OCI-LY1 (cell line): Measurements from ENCODE around the gene SH3RF3.

ENCODE experiments used
- EZH2 ChIP-seq: fragments of 200-600 bp; sonication (generic), shearing (Covaris generic); IDR thresholded peaks from 2 replicates; pipeline ENCODE4 v1.8.0; 2017; ENCODE audit warnings: borderline replicate concordance, mixed run types, mild to moderate bottlenecking, antibody characterized with exemption, low read length, moderate library complexity, mixed read lengths
- TF ChIP-seq, protein P1 (sequence below): fragments of 200-600 bp; sonication (generic), shearing (Covaris generic); IDR thresholded peaks from 2 replicates; pipeline ENCODE4 v1.5.1; 2017; ENCODE audit warnings: mild to moderate bottlenecking, antibody characterized with exemption, low read length, moderate library complexity, mixed read lengths

DNA sequence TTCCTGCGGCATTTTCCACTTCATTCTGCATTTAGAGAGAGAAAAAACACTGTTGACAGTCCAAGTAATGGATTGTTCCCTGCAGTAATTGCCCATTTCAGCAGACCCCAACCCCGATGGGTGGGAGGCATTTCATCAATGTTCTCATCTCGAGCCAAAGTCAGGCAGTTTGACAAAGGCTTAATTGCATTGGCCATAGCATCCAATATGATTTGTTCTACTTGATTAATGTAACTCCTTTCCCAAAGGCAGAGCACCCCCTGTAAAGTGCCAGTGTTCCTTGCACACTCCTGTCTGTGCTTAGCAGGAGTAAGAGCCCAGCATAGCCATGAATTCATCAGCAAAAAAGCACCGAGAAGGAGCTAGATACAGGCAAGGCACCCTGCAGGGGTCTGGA lies 310.4 kb downstream of the SH3RF3 start:
- TF ChIP-seq, protein P1, sequence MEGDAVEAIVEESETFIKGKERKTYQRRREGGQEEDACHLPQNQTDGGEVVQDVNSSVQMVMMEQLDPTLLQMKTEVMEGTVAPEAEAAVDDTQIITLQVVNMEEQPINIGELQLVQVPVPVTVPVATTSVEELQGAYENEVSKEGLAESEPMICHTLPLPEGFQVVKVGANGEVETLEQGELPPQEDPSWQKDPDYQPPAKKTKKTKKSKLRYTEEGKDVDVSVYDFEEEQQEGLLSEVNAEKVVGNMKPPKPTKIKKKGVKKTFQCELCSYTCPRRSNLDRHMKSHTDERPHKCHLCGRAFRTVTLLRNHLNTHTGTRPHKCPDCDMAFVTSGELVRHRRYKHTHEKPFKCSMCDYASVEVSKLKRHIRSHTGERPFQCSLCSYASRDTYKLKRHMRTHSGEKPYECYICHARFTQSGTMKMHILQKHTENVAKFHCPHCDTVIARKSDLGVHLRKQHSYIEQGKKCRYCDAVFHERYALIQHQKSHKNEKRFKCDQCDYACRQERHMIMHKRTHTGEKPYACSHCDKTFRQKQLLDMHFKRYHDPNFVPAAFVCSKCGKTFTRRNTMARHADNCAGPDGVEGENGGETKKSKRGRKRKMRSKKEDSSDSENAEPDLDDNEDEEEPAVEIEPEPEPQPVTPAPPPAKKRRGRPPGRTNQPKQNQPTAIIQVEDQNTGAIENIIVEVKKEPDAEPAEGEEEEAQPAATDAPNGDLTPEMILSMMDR: no peak
- no peak for TF ChIP-seq EZH2
